ENCODE data around the gene CPNE4.

CPNE4 gene

DNA sequence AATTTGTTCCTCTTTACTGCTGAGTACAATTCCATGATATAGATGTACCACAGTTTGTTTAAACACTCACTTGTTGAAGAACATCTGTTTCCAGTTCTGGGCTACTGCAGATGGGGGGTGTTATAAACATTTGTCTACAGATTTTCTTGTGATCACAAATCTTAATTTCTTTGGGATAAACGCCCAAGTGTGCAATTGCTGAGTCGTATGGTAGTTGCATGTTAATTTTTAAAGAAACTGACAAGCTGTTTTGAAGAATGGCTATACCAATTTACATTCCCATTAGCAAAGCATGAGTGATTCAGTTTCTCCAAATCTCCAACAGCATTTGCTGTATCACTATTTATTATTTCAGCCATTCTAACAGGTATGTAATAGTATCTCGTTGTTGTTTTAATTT, 290.0 kb downstream of the CPNE4 start:
- TF ChIP-seq CTCF (IDR thresholded peaks at IDR 0.05; ENCODE audit: unreplicated experiment in 3 of 3): no peak
- Mint-ChIP-seq H3K27me3 (ENCODE audit: low read depth) (peaks cover 4% of the 10 kb centered on the region), H3K36me3 (ENCODE audit: low read depth) (no peaks in the 10 kb centered on the region), H3K4me3 (no peak overlapping the region), H3K9me3 (no peaks in the 10 kb centered on the region), H3K4me1 (no peaks in the 10 kb centered on the region), H3K27ac (no peak overlapping the region)

DNA sequence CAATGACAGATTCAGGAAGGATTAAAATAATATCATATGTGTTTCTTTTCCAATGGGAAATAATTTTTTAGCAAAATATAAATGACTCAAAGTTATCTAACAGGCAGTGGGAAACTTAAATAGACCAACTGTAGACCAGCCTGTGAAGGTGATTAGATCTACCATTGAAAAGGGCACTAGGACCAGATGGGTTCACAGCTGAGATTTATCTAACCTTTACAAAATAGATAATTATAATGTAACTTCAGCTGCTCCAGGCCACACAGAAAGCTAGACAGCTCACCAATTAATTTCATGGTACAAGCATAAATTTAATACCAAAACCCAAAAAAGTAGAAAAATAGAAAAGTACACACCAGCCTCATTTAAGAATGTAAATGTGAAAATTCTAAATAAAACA, 291.7 kb downstream of the CPNE4 start:
- no peaks in the 10 kb centered on the region for H3K36me3 Mint-ChIP-seq (ENCODE audit: low read depth)
- no peak for TF ChIP-seq CTCF (IDR thresholded peaks at IDR 0.05; ENCODE audit: unreplicated experiment in 3 of 3)
- no peaks in the 10 kb centered on the region for H3K4me1 Mint-ChIP-seq
- no peak overlapping the region for H3K27ac Mint-ChIP-seq
- H3K9me3 Mint-ChIP-seq: no peaks in the 10 kb centered on the region
- H3K4me3 Mint-ChIP-seq: no peak overlapping the region
- H3K27me3 Mint-ChIP-seq (ENCODE audit: low read depth): peaks cover 9% of the 10 kb centered on the region

DNA sequence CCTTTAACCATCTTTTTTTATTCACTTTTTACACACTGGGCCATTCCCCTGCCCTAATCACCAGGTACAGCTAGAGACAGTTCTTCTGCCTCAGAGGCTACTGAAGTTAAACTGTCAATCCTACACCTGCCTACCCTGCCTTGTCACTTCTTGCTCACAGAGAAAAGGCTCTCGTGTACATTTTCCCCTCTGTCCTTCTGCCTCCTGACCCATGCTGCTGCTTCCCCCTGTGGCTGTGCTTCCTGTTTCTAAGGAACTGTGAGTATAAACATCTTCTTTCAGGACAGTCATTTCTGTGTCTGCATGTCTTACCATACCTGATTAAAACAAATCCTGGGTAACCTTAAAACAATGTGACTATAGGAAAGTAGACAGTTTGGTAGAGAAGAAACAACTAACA, 295.6 kb downstream of the CPNE4 start:
- Mint-ChIP-seq H3K27ac (no peak overlapping the region), H3K36me3 (ENCODE audit: low read depth) (no peaks in the 10 kb centered on the region), H3K27me3 (ENCODE audit: low read depth) (peaks cover 5% of the 10 kb centered on the region), H3K4me3 (no peak overlapping the region), H3K4me1 (no peaks in the 10 kb centered on the region), H3K9me3 (no peaks in the 10 kb centered on the region)
- TF ChIP-seq CTCF (IDR thresholded peaks at IDR 0.05; ENCODE audit: unreplicated experiment in 3 of 3): no peak

DNA sequence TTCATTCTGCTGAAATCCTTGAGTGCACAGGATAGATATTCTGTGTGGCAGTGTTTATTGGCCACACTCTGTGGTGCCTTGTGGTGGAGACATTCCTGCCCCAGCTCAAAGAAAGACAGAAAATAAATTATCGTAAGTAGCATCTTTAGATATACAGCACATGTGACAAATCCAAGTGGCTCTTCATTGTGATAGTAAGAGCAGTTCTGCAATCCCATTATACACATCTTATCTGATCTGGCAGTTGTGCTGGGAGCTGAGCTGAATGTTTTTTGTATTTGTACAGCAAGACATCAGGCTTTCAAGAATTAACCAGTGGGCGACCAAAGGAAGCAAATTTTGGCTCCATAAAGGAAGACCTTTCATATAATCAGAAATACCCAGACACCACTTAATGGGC, 296.7 kb downstream of the CPNE4 start:
- H3K4me3 Mint-ChIP-seq: no peak overlapping the region
- H3K27me3 Mint-ChIP-seq (ENCODE audit: low read depth): peaks cover 5% of the 10 kb centered on the region
- TF ChIP-seq CTCF (IDR thresholded peaks at IDR 0.05; ENCODE audit: unreplicated experiment in 3 of 3): no peak
- H3K9me3 Mint-ChIP-seq: no peaks in the 10 kb centered on the region
- no peak overlapping the region for H3K27ac Mint-ChIP-seq
- H3K36me3 Mint-ChIP-seq (ENCODE audit: low read depth): no peaks in the 10 kb centered on the region
- H3K4me1 Mint-ChIP-seq: no peaks in the 10 kb centered on the region

DNA sequence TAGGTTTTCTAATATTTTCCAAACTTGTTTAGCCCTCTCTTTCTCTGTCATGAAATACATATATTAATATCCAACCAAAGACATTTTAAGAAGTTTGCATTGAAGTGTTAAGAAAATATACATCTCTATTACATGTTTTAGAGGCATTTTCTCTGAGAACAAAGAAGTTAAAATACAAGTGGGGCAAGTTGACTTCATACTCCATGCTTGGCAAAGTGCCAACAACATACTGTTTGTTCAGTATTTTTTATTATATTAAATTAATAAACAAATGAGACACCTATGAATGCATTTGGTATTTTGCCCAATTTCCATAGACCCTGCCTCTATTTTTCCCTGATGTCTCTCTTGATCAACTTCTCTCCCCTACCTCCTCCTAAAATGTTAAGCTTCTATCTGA, 299.3 kb downstream of the CPNE4 start:
- Mint-ChIP-seq H3K36me3 (ENCODE audit: low read depth) (no peaks in the 10 kb centered on the region), H3K9me3 (no peaks in the 10 kb centered on the region), H3K27ac (no peak overlapping the region), H3K4me1 (no peaks in the 10 kb centered on the region), H3K27me3 (ENCODE audit: low read depth) (peaks cover 9% of the 10 kb centered on the region), H3K4me3 (no peak overlapping the region)
- TF ChIP-seq CTCF (IDR thresholded peaks at IDR 0.05; ENCODE audit: unreplicated experiment in 3 of 3): no peak

DNA sequence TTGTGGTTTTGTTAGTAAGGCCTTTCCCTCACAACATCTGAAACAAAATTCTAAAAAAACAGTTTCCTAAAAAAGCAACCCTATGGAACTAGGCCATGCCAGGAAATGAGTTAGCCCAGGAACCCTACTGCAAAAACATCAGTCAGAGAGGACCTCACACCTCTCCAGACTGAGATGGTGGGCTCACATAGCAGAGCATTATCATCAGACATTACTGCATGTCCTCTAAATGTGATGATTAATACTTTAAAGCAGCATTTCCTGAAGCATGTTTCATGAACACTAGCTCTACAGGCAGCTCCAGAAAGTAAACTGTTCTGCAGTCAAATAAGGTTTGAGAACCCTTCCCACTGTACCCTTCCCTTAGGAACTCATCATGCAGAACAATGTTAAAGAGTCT, 299.7 kb downstream of the CPNE4 start:
- peaks cover 9% of the 10 kb centered on the region for H3K27me3 Mint-ChIP-seq (ENCODE audit: low read depth)
- no peaks in the 10 kb centered on the region for H3K36me3 Mint-ChIP-seq (ENCODE audit: low read depth)
- H3K27ac Mint-ChIP-seq: no peak overlapping the region
- H3K4me1 Mint-ChIP-seq: no peaks in the 10 kb centered on the region
- H3K4me3 Mint-ChIP-seq: no peak overlapping the region
- no peaks in the 10 kb centered on the region for H3K9me3 Mint-ChIP-seq
- no peak for TF ChIP-seq CTCF (IDR thresholded peaks at IDR 0.05; ENCODE audit: unreplicated experiment in 3 of 3)

Data from nephron (organoid).